GM19035 (cell line): ENCODE data around the gene NOSIP.

ENCODE experiments used
- ATAC-seq: cut with Tn5 transposase; IDR thresholded peaks from one replicate; pipeline ENCODE4 v1.9.1; 2021; ENCODE audit not compliant: unreplicated experiment

NOSIP gene

GRCh38 chr19:49574206-49574755 lies 6.1 kb downstream of the NOSIP start:
- no peak for ATAC-seq

- ATAC-seq, result no peak
These were observed 6.9 kb downstream of the NOSIP start for GRCh38 chr19:49573425-49573824.

DNA sequence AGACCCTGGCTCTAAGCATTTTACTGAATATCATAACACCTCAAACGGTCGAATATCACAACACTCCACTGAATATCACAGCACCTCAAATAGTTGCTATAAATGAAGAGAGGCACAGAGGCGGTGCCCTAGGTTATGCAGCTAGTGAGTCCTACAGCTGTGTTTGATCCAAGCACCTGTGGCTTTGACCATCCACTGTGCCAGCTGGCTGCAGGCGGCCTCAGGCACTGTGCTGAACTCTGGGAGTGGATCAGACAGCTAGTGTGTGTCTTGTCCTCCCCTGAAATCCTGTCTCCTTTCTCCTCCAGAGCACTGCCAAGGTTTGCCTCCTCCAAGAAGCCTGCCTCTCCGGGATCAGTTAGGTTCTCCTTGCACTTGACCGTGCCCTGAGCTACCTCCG lies 7.3 kb downstream of the NOSIP start:
- no peak for ATAC-seq

DNA sequence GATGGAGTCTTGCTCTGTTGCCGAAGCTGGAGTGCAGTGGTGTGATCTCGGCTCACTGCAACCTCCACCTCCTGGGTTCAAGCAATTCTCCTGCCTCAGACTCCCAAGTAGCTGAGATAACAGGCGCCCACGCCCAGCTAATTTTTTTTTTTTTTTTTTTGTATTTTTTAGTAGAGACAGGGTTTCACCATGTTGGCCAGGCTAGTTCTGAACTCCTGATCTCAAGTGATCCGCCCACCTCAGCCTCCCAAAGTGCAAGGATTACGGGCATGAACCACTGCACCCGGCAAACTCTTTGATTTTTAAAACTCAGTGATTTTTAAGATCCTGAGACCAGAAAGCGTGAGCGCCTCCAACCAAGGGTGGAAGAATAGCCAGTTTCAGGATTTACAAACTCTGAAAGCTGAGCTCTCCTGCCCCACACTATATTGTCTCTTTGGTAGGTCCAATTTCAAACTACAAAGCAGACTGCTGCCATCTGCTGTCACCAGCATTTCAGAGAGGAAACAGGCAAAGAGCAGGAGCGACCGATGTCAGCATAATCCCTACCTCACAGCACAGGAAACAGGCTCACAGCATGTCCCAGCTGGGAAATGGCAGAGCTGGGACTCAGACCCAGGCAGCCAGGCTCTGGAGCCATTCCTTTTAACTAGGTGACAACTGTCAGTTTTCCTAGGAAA lies 9.2 kb downstream of the NOSIP start:
- ATAC-seq, result no peak

GRCh38 chr19:49570138-49570856 lies 10.1 kb downstream of the NOSIP start:
- ATAC-seq, result no peak

DNA sequence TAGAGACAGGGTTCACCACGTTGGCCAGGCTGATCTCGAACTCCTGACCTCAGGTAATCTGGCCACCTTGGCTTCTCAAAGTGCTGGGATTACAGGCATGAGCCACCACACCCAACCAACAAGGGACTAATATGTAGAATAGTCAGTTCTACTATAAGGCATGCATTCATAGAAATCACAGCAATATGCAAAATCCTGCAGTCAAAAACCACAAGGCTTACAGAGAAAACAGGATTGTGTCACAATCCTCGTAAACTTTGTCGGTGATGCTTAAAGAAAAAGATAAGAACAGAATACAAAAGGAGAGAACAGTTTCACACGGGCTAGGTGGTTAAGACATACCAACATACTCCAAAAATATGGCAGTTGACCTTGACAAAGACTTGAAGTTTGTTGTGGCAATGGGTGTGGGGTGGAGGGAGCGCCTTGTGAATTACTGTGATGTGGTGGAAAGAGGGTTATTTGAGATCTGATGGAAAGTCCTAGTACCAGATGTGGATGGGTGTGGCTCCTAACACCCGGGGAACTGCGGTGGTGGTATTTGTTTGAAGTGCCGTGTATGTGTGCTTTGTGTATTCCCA lies 12.4 kb downstream of the NOSIP start:
- ATAC-seq, result no peak

DNA sequence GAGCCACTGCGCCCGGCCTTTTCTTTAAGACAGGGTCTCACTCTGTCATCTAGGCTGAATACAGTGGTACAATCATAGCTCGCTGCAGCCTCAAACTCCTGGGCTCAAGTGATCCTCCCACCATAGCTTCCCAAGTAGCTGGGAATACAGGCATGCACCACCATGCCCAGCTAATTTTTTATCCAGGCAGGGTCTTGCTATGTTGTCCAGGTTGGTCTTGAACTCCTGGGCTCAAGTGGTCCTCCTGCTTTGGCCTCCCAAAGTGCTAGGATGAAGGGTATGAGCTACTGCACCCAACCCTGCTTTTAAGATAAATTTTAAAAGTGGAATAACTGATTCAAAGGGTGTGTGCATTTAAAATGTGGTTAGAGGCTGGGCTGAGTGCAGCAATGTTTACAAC lies 14.1 kb downstream of the NOSIP start:
- no peak for ATAC-seq

- no peak for ATAC-seq
These were observed 15.1 kb downstream of the NOSIP start for GRCh38 chr19:49565261-49565660.

- no peak for ATAC-seq
These were observed 15.7 kb downstream of the NOSIP start for GRCh38 chr19:49564616-49565045.

DNA sequence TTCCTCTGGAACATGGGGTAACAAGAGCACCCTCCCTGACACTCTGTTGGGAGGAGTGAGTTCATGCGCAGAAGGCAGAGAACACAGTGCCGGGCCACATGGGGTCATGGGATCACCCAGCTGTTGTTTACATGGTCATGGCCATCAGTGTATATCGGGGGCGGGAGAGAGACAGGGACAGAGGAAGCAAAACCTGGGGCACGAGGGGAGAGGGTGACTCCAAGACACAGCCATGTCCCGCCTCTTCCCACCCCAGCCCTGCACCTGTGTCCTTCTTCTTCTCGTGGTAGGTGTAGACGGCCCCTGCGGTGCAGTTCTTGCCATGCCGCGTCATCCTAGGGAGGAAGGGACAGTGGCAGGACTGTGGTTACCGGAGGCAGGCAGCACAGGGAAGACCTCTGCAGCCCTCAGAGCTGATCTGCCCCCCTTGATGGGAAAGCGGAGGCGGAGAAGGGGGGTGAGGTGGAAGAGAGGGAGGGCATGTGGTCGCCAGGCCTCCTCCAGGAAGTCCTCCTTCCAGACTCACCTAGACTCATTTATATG lies 19.9 kb downstream of the NOSIP start:
- no peak for ATAC-seq

DNA sequence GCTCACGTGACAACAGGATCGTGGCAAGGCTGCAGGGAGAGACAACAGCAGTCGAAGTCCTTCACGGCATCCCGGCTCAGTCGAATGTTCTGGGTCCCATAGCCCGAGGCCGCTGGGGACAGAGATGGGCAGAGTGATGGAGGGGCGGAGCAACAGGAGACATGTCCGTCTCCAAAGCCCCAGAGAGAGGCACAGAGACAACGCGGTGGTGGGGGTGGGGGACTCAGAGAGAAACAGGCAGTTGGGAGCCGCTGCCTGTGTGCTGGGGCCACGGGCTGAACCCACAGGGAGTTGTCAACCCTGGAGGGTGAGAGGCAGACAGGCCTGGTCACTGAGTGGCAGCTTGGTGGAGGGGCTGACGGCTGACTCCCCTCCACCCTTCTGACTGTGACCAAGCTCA lies 20.4 kb downstream of the NOSIP start:
- no peak for ATAC-seq

DNA sequence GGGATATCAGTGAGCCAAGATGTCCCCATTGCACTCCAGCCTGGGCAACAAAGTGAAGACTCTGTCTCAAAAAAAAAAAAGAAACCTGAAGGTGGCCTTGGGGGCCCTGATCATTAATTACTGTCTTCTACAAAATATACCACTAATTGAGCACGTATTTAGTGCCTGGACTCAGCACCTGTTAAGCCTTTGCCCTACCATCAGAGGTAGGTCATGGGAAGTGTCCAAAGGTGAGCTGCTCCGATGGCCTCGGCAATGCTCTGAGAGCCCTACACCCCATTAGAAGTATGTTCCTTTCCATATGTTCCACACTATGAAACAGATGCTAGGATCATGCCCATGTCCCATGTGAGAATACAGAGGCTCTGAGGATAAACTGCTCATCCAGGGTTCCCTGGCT lies 20.9 kb downstream of the NOSIP start:
- ATAC-seq, result no peak

- ATAC-seq, result no peak
These were observed 21.8 kb downstream of the NOSIP start for GRCh38 chr19:49558591-49558990.

DNA sequence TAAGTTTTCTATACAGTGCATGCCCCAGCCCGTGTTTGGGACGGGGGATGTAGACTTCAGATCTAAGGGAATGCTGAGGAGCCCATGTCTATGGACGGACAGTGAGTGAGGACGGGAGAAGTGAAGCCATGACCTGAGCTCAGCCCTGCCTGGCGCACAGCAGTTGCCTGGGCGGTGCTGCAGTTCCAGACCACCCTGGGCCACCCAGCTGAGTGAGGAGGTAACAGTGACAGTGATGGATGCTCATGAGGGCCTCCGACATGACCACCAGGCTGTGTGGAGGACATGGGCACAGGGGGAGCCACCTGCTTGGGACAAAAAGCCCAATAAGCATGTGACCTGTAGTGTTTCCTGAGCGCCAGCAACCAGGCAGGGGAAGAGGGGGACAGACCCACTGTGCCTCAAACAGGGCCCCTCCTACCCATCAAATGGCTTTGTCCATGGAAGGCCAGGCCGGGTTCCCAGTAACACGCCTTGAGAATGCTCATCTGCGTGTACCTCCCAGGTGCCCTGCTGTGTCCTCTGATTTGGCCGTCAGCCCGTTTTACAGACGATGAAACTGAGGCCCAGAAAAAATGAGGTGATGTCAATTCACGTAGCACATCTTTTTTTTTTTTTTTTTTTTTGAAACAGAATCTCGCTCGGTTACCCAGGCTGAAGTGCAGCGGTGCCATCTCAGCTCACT lies 22.6 kb downstream of the NOSIP start:
- no peak for ATAC-seq

DNA sequence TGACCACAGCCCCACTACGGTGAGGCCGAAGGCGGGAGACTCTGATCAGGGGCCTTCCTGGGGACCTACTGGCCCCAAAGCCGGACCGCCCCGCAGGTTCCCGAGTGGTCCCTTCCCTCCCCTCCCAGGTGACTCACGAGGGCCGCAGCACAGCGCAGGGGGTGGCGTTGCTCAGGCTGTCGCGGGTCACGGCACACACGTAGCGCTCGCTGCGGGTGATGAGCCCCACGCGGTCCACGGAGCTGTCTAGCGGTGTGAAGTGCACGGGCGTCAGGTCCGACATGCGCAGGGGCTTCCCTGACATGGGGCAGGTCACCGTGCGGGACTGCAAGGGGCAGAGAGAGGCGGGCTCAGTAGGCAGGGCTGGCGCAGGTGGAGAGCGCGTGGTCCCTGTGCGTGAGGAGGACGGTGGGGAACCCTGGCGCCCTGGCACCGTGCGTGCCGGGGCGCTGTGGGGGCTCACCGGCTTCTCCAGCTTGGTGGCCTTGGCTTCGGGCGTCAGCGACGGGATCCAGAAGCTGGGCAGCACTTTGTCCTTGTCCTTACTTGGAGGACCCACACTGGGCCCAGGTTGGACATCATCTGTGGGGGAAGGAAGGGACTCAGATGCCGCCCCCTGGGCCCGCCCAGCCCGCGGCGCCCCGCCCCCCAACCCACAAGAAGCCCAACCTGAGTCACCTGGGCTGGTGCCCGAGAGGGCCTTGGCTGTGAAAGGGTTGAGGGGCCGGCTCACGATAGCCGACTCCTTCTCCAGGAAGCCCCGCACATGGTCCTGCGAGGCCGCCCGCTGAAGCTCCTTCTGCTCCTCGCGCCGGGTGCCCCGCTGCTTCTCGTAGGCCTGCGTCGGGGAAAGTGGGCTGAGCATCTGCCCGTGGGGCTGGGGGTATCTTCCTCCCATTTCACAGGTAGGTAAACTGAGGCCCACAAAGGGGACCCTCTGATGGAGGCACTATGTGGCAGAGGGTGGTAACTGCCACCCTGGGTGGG lies 23.7 kb downstream of the NOSIP start:
- ATAC-seq, result no peak

- no peak for ATAC-seq
These were observed 24.6 kb downstream of the NOSIP start for GRCh38 chr19:49555600-49556411.

DNA sequence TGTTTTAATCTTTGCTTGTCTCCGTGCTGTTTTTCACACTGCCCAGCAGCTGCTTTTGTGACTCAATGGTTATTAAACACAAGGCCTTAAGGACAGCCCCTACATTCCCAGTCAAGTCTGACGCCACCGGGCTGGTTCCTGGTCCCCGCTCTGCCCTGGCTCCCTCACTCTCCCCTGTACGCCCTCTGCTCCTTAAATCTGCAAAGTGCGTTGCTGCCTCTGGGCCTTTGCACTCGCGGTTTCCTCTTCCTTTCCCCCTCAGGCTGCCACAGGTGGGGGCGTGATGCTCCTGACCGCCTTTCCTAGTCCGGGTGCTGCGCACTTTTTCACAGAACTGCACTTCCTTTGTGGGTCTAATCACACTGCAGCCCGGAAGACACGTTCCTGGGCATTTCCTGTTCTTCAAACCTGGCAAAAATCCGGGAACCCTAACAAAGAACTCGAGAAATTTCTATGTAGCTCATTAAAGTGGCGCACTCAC lies 25.6 kb downstream of the NOSIP start:
- no peak for ATAC-seq

DNA sequence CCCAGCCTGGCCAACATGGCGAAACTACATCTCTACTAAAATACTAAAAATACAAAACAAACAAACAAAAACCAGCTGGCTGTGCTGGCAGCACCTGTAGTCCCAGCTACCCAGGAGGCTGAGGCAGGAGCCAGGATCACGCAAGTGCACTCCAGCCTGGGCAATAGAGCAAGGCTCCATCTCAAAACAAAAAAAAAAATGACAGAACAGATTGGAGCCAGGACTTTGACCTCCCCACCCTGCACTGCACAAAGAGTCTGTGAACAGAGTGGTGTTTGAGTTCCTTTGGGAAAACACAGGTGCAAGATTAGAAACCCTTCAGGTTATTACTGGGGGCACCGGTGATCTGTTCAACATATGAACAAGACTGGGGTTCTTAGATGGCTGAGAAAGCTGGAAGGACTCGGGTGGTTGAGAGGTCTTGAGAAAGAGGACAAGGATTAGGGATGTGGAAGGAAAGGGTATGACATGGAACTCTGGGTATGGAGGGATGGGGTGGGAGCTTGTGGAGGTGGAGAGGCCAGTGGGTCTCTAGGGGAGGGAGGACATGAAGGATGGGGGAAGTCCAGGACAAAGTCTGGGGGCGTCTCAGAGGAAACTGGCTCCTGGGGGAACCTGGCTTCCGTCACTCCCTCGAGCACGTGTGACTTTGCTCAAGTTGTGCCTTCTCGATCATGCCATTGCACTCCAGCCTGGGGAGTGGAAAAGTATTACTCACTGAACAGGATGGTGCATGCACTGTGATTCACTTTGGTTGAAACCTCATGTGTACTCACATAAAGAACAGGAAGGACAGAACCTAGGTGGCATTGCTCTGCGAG lies 26.7 kb downstream of the NOSIP start:
- ATAC-seq, result no peak
